WTC11 (cell line): ENCODE measurements around the gene NHERF2. TPM values are rescaled to one million over a fixed set of nuclear protein-coding genes. Genes with fewer than 3 reads are reported as not detected.

Experiments used
- ATAC-seq: fragments of 200-7000 bp; cut with Tn5 transposase; 2 replicates; pipeline ENCODE4 v1.10.0; 2021; ENCODE audit warnings: mild to moderate bottlenecking, moderate library complexity
- CTCF ChIA-PET: fragments of 300-600 bp; sonication (Branson Sonifier 250); formaldehyde crosslinking; loops from one replicate; lab custom pipeline; 2021; ENCODE audit warnings: antibody characterized with exemption; lab: Charles Lee
- POLR2A ChIA-PET: fragments of 350-600 bp; sonication (Branson Sonifier 250); formaldehyde crosslinking; loops from one replicate; lab custom pipeline; 2021; ENCODE audit warnings: antibody characterized with exemption; lab: Charles Lee
- DNase-seq: peaks from one replicate; pipeline ENCODE4 v3.0.0; 2021; ENCODE audit warnings: low spot score
- H3K27ac Mint-ChIP-seq: 2 replicates; pipeline ENCODE4 v1.8.0; 2021; ENCODE audit warnings: mixed read lengths
- H3K27me3 Mint-ChIP-seq: 2 replicates; pipeline ENCODE4 v1.8.0; 2021; ENCODE audit warnings: low read depth, mild to moderate bottlenecking, moderate library complexity, mixed read lengths
- H3K36me3 Mint-ChIP-seq: 2 replicates; pipeline ENCODE4 v1.8.0; 2021; ENCODE audit warnings: mixed read lengths
- H3K4me1 Mint-ChIP-seq: 2 replicates; pipeline ENCODE4 v1.8.0; 2022; ENCODE audit warnings: mixed read lengths
- H3K4me3 Mint-ChIP-seq: 2 replicates; pipeline ENCODE4 v1.8.0; 2021; ENCODE audit warnings: mild to moderate bottlenecking, moderate library complexity, mixed read lengths
- H3K9me3 Mint-ChIP-seq: 2 replicates; pipeline ENCODE4 v1.8.0; 2021; ENCODE audit warnings: mixed read lengths
- CTCF ChIP-seq: fragments of 200-600 bp; IDR thresholded peaks from 2 replicates; pipeline ENCODE4 v1.8.0; 2022; ENCODE audit warnings: antibody characterized with exemption
- E2F1 ChIP-seq: sonication (generic); formaldehyde crosslinking; IDR thresholded peaks from 2 replicates; pipeline ENCODE4 v1.8.0; 2022; ENCODE audit warnings: mild to moderate bottlenecking, missing genetic modification reagents
- ELF4 ChIP-seq: sonication (generic); formaldehyde crosslinking; IDR thresholded peaks from 2 replicates; pipeline ENCODE4 v1.8.1; 2022; ENCODE audit warnings: low read depth, mild to moderate bottlenecking, moderate library complexity, missing genetic modification reagents
- ESRRA ChIP-seq: sonication (generic); formaldehyde crosslinking; IDR thresholded peaks from 2 replicates; pipeline ENCODE4 v1.8.1; 2022; ENCODE audit warnings: mild to moderate bottlenecking, missing genetic modification reagents, borderline replicate concordance
- ETV6 ChIP-seq: sonication (generic); formaldehyde crosslinking; IDR thresholded peaks from 2 replicates; pipeline ENCODE4 v1.8.1; 2022; ENCODE audit warnings: mild to moderate bottlenecking, missing genetic modification reagents
- HMGA2 ChIP-seq: fragments of 250-450 bp; sonication (Bioruptor Pico); IDR thresholded peaks from 2 replicates; pipeline ENCODE4 v1.4.0; 2021; ENCODE audit warnings: mild to moderate bottlenecking, moderate library complexity
- IRF2 ChIP-seq: sonication (generic); formaldehyde crosslinking; IDR thresholded peaks from 2 replicates; pipeline ENCODE4 v1.8.0; 2022; ENCODE audit warnings: low read depth, missing genetic modification reagents, borderline replicate concordance
- MXD4 ChIP-seq: fragments of 250-450 bp; sonication (Bioruptor Pico); IDR thresholded peaks from 2 replicates; pipeline ENCODE4 v1.8.0; 2021; ENCODE audit warnings: mild to moderate bottlenecking, moderate library complexity, borderline replicate concordance
- NFATC4 ChIP-seq: fragments of 250-450 bp; sonication (Bioruptor Pico); IDR thresholded peaks from 2 replicates; pipeline ENCODE4 v1.9.0; 2021; ENCODE audit warnings: mild to moderate bottlenecking
- RORB ChIP-seq: fragments of 250-450 bp; sonication (Bioruptor Pico); IDR thresholded peaks from 2 replicates; pipeline ENCODE4 v1.9.0; 2021; ENCODE audit warnings: mild to moderate bottlenecking
- ZNF425 ChIP-seq: fragments of 250-450 bp; sonication (Bioruptor Pico); conservative IDR thresholded peaks from 2 replicates; pipeline ENCODE4 v1.9.0; 2021; ENCODE audit warnings: mild to moderate bottlenecking
- ZNF512 ChIP-seq: sonication (generic); formaldehyde crosslinking; IDR thresholded peaks from 2 replicates; pipeline ENCODE4 v1.8.1; 2022; ENCODE audit warnings: missing genetic modification reagents, borderline replicate concordance
- total RNA-seq: library from RNA; stranded (reverse); gene quantifications from 3 replicates; pipeline ENCODE4 v1.2.3, GENCODE V29; 2021
- TF ChIP-seq, protein P1 (sequence below): sonication (generic); formaldehyde crosslinking; IDR thresholded peaks from 2 replicates; pipeline ENCODE4 v1.8.0; 2023; ENCODE audit warnings: mild to moderate bottlenecking, missing genetic modification reagents
- TF ChIP-seq, protein P2 (sequence below): sonication (generic); formaldehyde crosslinking; IDR thresholded peaks from 2 replicates; pipeline ENCODE4 v1.8.0; 2023; ENCODE audit warnings: missing genetic modification reagents, mild to moderate bottlenecking, borderline replicate concordance
- TF ChIP-seq, protein P3 (sequence below): fragments of 250-450 bp; sonication (Bioruptor Pico); IDR thresholded peaks from 2 replicates; pipeline ENCODE4 v1.9.0; 2021; ENCODE audit warnings: mild to moderate bottlenecking
- TF ChIP-seq, protein P4 (sequence below): fragments of 250-450 bp; sonication (Bioruptor Pico); IDR thresholded peaks from 2 replicates; pipeline ENCODE4 v2.1.2; 2022; ENCODE audit warnings: mild to moderate bottlenecking, moderate library complexity
- TF ChIP-seq, protein P5 (sequence below): fragments of 250-450 bp; sonication (Bioruptor Pico); IDR thresholded peaks from 2 replicates; pipeline ENCODE4 v1.9.0; 2021; ENCODE audit warnings: mild to moderate bottlenecking

NHERF2 gene
- total RNA-seq, 1 experiment from 2014 or later, result 31.1 TPM

GRCh38 chr16:2061526-2061925, 34.8 kb downstream of the NHERF2 start:
- no peaks in the 10 kb centered on the region for H3K4me1 Mint-ChIP-seq
- H3K4me3 Mint-ChIP-seq, result no peak overlapping the region
- ChIA-PET POLR2A (no interaction called here), CTCF (interaction anchor here (1.0 to 1.5 kb wide), 2 partner anchors 45 to 79 kb away, joined by 3 to 5 read pairs; no protein-coding TSS in a partner anchor)
- H3K36me3 Mint-ChIP-seq, result peaks cover 8% of the 10 kb centered on the region
- TF ChIP-seq ETV6 (CRISPR knock-in tag) (no peak), ZNF512 (CRISPR knock-in tag) (no peak), ELF4 (CRISPR knock-in tag) (no peak), NFATC4 (CRISPR knock-in tag) (no peak), RORB (CRISPR knock-in tag) (no peak), IRF2 (CRISPR knock-in tag) (no peak), ZNF425 (CRISPR knock-in tag) (no peak), E2F1 (CRISPR knock-in tag) (no peak), ESRRA (CRISPR knock-in tag) (no peak), HMGA2 (CRISPR knock-in tag) (no peak), CTCF (no peak), MXD4 (no peak)
- TF ChIP-seq, protein P1, sequence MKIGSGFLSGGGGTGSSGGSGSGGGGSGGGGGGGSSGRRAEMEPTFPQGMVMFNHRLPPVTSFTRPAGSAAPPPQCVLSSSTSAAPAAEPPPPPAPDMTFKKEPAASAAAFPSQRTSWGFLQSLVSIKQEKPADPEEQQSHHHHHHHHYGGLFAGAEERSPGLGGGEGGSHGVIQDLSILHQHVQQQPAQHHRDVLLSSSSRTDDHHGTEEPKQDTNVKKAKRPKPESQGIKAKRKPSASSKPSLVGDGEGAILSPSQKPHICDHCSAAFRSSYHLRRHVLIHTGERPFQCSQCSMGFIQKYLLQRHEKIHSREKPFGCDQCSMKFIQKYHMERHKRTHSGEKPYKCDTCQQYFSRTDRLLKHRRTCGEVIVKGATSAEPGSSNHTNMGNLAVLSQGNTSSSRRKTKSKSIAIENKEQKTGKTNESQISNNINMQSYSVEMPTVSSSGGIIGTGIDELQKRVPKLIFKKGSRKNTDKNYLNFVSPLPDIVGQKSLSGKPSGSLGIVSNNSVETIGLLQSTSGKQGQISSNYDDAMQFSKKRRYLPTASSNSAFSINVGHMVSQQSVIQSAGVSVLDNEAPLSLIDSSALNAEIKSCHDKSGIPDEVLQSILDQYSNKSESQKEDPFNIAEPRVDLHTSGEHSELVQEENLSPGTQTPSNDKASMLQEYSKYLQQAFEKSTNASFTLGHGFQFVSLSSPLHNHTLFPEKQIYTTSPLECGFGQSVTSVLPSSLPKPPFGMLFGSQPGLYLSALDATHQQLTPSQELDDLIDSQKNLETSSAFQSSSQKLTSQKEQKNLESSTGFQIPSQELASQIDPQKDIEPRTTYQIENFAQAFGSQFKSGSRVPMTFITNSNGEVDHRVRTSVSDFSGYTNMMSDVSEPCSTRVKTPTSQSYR (CRISPR knock-in tag), result no peak
- TF ChIP-seq, protein P2, sequence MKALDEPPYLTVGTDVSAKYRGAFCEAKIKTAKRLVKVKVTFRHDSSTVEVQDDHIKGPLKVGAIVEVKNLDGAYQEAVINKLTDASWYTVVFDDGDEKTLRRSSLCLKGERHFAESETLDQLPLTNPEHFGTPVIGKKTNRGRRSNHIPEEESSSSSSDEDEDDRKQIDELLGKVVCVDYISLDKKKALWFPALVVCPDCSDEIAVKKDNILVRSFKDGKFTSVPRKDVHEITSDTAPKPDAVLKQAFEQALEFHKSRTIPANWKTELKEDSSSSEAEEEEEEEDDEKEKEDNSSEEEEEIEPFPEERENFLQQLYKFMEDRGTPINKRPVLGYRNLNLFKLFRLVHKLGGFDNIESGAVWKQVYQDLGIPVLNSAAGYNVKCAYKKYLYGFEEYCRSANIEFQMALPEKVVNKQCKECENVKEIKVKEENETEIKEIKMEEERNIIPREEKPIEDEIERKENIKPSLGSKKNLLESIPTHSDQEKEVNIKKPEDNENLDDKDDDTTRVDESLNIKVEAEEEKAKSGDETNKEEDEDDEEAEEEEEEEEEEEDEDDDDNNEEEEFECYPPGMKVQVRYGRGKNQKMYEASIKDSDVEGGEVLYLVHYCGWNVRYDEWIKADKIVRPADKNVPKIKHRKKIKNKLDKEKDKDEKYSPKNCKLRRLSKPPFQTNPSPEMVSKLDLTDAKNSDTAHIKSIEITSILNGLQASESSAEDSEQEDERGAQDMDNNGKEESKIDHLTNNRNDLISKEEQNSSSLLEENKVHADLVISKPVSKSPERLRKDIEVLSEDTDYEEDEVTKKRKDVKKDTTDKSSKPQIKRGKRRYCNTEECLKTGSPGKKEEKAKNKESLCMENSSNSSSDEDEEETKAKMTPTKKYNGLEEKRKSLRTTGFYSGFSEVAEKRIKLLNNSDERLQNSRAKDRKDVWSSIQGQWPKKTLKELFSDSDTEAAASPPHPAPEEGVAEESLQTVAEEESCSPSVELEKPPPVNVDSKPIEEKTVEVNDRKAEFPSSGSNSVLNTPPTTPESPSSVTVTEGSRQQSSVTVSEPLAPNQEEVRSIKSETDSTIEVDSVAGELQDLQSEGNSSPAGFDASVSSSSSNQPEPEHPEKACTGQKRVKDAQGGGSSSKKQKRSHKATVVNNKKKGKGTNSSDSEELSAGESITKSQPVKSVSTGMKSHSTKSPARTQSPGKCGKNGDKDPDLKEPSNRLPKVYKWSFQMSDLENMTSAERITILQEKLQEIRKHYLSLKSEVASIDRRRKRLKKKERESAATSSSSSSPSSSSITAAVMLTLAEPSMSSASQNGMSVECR (CRISPR knock-in tag), result no peak
- TF ChIP-seq, protein P3, sequence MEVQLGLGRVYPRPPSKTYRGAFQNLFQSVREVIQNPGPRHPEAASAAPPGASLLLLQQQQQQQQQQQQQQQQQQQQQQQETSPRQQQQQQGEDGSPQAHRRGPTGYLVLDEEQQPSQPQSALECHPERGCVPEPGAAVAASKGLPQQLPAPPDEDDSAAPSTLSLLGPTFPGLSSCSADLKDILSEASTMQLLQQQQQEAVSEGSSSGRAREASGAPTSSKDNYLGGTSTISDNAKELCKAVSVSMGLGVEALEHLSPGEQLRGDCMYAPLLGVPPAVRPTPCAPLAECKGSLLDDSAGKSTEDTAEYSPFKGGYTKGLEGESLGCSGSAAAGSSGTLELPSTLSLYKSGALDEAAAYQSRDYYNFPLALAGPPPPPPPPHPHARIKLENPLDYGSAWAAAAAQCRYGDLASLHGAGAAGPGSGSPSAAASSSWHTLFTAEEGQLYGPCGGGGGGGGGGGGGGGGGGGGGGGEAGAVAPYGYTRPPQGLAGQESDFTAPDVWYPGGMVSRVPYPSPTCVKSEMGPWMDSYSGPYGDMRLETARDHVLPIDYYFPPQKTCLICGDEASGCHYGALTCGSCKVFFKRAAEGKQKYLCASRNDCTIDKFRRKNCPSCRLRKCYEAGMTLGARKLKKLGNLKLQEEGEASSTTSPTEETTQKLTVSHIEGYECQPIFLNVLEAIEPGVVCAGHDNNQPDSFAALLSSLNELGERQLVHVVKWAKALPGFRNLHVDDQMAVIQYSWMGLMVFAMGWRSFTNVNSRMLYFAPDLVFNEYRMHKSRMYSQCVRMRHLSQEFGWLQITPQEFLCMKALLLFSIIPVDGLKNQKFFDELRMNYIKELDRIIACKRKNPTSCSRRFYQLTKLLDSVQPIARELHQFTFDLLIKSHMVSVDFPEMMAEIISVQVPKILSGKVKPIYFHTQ (CRISPR knock-in tag), result no peak
- TF ChIP-seq, protein P4, sequence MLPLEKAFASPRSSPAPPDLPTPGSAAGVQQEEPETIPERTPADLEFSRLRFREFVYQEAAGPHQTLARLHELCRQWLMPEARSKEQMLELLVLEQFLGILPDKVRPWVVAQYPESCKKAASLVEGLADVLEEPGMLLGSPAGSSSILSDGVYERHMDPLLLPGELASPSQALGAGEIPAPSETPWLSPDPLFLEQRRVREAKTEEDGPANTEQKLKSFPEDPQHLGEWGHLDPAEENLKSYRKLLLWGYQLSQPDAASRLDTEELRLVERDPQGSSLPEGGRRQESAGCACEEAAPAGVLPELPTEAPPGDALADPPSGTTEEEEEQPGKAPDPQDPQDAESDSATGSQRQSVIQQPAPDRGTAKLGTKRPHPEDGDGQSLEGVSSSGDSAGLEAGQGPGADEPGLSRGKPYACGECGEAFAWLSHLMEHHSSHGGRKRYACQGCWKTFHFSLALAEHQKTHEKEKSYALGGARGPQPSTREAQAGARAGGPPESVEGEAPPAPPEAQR (CRISPR knock-in tag), result no peak
- TF ChIP-seq, protein P5, sequence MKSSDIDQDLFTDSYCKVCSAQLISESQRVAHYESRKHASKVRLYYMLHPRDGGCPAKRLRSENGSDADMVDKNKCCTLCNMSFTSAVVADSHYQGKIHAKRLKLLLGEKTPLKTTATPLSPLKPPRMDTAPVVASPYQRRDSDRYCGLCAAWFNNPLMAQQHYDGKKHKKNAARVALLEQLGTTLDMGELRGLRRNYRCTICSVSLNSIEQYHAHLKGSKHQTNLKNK (CRISPR knock-in tag), result no peak
- H3K9me3 Mint-ChIP-seq, result no peaks in the 10 kb centered on the region
- H3K27ac Mint-ChIP-seq, result no peak overlapping the region
- no peaks in the 10 kb centered on the region for H3K27me3 Mint-ChIP-seq
- ATAC-seq (no peak), DNase-seq (no peak)
